ENCODE data around the gene MPEG1. TPM values are rescaled to one million over a fixed set of nuclear protein-coding genes. Genes with fewer than 3 reads are reported as not detected.

MPEG1 gene, protein sequence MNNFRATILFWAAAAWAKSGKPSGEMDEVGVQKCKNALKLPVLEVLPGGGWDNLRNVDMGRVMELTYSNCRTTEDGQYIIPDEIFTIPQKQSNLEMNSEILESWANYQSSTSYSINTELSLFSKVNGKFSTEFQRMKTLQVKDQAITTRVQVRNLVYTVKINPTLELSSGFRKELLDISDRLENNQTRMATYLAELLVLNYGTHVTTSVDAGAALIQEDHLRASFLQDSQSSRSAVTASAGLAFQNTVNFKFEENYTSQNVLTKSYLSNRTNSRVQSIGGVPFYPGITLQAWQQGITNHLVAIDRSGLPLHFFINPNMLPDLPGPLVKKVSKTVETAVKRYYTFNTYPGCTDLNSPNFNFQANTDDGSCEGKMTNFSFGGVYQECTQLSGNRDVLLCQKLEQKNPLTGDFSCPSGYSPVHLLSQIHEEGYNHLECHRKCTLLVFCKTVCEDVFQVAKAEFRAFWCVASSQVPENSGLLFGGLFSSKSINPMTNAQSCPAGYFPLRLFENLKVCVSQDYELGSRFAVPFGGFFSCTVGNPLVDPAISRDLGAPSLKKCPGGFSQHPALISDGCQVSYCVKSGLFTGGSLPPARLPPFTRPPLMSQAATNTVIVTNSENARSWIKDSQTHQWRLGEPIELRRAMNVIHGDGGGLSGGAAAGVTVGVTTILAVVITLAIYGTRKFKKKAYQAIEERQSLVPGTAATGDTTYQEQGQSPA
- 48.9 TPM for total RNA-seq
- long read RNA-seq, full-length matches to known transcripts = 23 of 24 reads
- long read RNA-seq, partial matches to known transcripts = 0 of 24 reads
- long read RNA-seq, other reads (novel, unspliced or antisense) = 1 of 24 reads

DNA sequence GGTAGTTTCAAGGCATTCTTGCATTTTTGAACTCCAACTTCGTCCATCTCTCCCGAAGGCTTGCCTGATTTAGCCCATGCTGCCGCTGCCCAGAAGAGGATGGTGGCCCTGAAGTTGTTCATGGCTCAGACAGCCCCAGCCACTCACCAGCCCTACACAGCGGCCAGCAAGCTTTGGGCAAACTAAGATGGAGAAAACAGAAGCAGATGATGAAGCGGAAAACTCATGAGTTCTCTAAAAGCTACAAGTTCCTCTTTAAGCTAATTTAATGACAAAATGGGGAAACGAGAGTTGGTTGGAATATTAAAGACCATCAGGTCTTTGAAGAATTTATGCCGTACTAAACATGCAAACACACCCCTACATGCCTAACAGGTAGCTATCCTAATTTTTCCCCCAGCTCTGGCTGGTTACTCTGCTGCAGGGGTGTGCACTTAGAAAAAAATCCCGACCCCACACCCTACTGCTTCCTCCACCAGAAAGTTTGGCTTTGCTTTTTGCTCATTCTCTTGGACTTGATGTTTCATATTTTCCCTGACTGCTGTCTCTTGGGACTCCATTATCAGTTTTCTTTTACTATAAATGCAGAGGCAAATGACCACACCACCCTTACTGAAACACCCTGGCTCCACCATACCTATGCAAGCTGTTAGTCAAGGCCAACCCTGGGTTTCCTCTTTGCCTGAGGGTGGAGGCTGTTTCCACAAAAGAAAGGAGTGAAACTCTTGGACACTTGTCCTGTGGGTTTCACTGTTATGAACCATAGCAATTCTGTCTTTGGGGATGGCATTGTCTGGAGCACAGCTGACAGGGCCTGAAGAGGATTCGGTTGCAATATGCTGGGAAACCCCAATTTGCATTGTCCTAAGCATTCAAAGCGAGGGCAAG, at the start of gene MPEG1:
MPEG1 (minus strand) TSS at position 184 of the 888 bp plus-strand sequence; CDS start at position 122, 62 bp downstream.
- TF ChIP-seq, protein P1, sequence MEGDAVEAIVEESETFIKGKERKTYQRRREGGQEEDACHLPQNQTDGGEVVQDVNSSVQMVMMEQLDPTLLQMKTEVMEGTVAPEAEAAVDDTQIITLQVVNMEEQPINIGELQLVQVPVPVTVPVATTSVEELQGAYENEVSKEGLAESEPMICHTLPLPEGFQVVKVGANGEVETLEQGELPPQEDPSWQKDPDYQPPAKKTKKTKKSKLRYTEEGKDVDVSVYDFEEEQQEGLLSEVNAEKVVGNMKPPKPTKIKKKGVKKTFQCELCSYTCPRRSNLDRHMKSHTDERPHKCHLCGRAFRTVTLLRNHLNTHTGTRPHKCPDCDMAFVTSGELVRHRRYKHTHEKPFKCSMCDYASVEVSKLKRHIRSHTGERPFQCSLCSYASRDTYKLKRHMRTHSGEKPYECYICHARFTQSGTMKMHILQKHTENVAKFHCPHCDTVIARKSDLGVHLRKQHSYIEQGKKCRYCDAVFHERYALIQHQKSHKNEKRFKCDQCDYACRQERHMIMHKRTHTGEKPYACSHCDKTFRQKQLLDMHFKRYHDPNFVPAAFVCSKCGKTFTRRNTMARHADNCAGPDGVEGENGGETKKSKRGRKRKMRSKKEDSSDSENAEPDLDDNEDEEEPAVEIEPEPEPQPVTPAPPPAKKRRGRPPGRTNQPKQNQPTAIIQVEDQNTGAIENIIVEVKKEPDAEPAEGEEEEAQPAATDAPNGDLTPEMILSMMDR (IDR thresholded peaks at IDR 0.05) = no peak
- Histone ChIP-seq H3K36me3 (no peaks in the 10 kb centered on the region), H3K27me3 (ENCODE audit: low read depth) (no peaks in the 10 kb centered on the region), H3K9me3 (no peaks in the 10 kb centered on the region), H3K4me3 (peak within 1 kb of the TSS; percentile 44), H3K4me1 (peaks cover 15% of the 10 kb centered on the region), H3K27ac (peak within 1 kb of the TSS; percentile 2)
- intact Hi-C loops (cut with DNase I) = no loop called here
- DNase-seq (no peak), ATAC-seq (peak; percentile 23 to 35)

DNA sequence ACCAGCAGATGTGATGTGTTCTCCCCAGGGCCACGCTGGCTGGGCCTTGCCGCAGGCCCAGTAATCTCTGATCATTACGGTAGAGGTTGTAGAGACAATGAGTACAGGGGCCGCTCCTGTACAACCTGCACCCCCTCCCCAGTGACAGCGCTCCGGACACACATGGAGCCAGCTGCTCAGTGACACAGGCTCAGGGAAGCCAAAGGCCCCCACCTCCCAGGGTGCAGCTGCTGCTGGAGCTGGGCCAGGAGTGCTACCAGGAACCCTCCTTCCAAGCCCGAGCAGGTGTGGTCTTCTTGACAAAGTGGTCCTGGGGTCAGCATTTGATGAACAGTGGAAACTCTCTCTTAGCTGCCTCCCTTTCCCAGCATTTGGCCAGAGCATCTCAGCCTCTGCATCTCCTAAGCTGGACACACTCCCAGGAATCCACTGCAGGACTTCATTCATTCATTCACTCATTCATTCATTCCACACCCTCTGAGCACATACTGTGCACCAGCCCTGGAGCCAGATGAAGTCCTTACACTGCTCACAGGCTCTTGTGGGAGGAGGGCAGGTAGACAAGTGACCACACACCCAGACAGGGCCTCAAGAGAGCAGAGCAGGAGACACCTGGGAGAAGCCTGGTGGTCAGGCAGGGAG, 49.6 kb upstream of the MPEG1 start:
- no peak for DNase-seq

DNA sequence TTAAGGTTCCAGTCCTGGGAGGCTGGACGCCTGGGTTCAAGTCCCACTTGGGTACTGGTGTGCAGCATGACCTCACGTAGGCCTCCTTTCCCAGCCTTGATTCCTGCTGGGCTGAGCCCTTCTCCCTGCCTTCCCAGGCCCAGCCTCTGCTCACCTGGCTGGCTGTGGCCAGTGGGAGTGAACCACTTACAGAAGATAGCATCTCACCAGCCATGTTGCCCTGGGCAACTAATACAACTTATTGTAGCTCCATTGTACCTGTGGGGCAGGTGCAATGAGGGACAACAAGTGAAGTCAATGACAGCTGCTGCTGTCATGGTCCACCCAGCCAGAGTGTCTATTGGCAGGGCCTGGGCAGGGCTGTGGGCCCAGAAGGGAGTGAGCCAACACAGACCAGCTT, 48.4 kb upstream of the MPEG1 start:
- no peaks in the 10 kb centered on the region for H3K4me1 ChIP-seq
- TF ChIP-seq, protein P1 (IDR thresholded peaks at IDR 0.05) = no peak
- intact Hi-C loops (cut with DNase I) = no loop called here
- H3K27me3 ChIP-seq (ENCODE audit: low read depth) = no peaks in the 10 kb centered on the region
- no peaks in the 10 kb centered on the region for H3K9me3 ChIP-seq
- H3K27ac ChIP-seq = no peak overlapping the region
- ATAC-seq (no peak), DNase-seq (no peak)
- no peak overlapping the region for H3K4me3 ChIP-seq
- no peaks in the 10 kb centered on the region for H3K36me3 ChIP-seq

More for the DNA sequence above, 49.6 kb upstream of the MPEG1 start:
- H3K4me1 ChIP-seq = no peaks in the 10 kb centered on the region
- H3K4me3 ChIP-seq = no peak overlapping the region
- H3K27me3 ChIP-seq (ENCODE audit: low read depth) = no peaks in the 10 kb centered on the region
- H3K36me3 ChIP-seq = no peaks in the 10 kb centered on the region
- no peaks in the 10 kb centered on the region for H3K9me3 ChIP-seq
- H3K27ac ChIP-seq = no peak overlapping the region
- intact Hi-C loops (cut with DNase I) = no loop called here
- ATAC-seq = no peak
- TF ChIP-seq, protein P1 (IDR thresholded peaks at IDR 0.05) = no peak

DNA sequence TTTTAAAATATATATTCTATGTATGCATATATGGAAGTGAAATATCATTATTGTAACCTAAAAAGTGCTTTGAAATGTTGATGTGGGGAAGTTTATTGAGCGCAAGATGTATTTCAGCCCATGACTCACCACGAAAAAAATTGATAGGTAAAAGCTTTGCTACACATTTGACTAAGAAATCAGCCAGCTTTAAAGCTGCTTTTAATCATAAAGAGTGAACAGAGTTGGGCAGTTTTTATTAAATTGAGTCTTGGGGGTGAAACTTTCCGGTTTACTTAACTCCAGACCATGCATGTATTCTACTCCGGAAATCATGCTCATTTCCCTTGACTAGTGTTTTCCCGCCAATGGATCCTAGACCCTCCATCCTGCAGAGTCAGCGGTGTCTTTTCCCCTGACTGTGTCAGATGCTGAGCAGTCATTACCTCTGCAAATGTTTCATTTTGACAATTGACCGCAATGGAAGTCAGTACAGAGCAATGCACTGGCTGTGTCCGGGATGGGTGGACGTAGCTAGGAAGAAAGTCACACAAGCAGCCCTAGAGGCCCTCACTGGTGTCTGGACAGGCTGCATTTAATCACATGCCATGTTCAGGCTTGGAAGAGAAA, 47.2 kb upstream of the MPEG1 start:
- TF ChIP-seq, protein P1 (IDR thresholded peaks at IDR 0.05) = no peak

More for the DNA sequence above, 47.2 kb upstream of the MPEG1 start:
- intact Hi-C loops (cut with DNase I) = no loop called here
- DNase-seq = no peak
- ATAC-seq = no peak
- H3K4me1 ChIP-seq = no peaks in the 10 kb centered on the region
- H3K27ac ChIP-seq = no peak overlapping the region
- no peak overlapping the region for H3K4me3 ChIP-seq
- H3K27me3 ChIP-seq (ENCODE audit: low read depth) = no peaks in the 10 kb centered on the region
- H3K36me3 ChIP-seq = no peaks in the 10 kb centered on the region
- no peaks in the 10 kb centered on the region for H3K9me3 ChIP-seq

Data from lower lobe of right lung (tissue), 2 donors.